ENCODE results near the gene TWF2.

The TWF2 gene

GRCh38 chr3:52257911-52258310, 19.0 kb upstream of the TWF2 start:
- no peak for DNase-seq (ENCODE audit: low spot score)

- no peak for DNase-seq (ENCODE audit: low spot score)
Observed at GRCh38 chr3:52256622-52257021, 17.7 kb upstream of the TWF2 start.

GRCh38 chr3:52256159-52256558, 17.2 kb upstream of the TWF2 start:
- no peak for DNase-seq (ENCODE audit: low spot score)

GRCh38 chr3:52254608-52255007, 15.7 kb upstream of the TWF2 start:
- DNase-seq (ENCODE audit: low spot score) = no peak

- DNase-seq (ENCODE audit: low spot score) = no peak
Observed at GRCh38 chr3:52253314-52254304, 14.7 kb upstream of the TWF2 start.

GRCh38 chr3:52250122-52250521, 11.2 kb upstream of the TWF2 start:
- DNase-seq (ENCODE audit: low spot score) = no peak

- DNase-seq (ENCODE audit: low spot score) = no peak
Observed at GRCh38 chr3:52249683-52250082, 10.7 kb upstream of the TWF2 start.

- DNase-seq (ENCODE audit: low spot score) = no peak
Observed at GRCh38 chr3:52248816-52249547, 10.0 kb upstream of the TWF2 start.

GRCh38 chr3:52248165-52248541, 9.2 kb upstream of the TWF2 start:
- no peak for DNase-seq (ENCODE audit: low spot score)

GRCh38 chr3:52247409-52248164, 8.6 kb upstream of the TWF2 start:
- DNase-seq (ENCODE audit: low spot score) = no peak

GRCh38 chr3:52246728-52247408, 7.9 kb upstream of the TWF2 start:
- no peak for DNase-seq (ENCODE audit: low spot score)

GRCh38 chr3:52246264-52246620, 7.3 kb upstream of the TWF2 start:
- no peak for DNase-seq (ENCODE audit: low spot score)

GRCh38 chr3:52245322-52246263, 6.6 kb upstream of the TWF2 start, which contains the start of gene PPM1M:
Gene PPM1M (plus strand): TSS chr3:52245759. CDS start chr3:52245825, 66 bp downstream.
- DNase-seq (ENCODE audit: low spot score) = peak; percentile 88

- no peak for DNase-seq (ENCODE audit: low spot score)
Observed at GRCh38 chr3:52243791-52244628, 5.1 kb upstream of the TWF2 start.

GRCh38 chr3:52242039-52242438, 3.1 kb upstream of the TWF2 start:
- no peak for DNase-seq (ENCODE audit: low spot score)

GRCh38 chr3:52240886-52241370, 2.0 kb upstream of the TWF2 start:
- no peak for DNase-seq (ENCODE audit: low spot score)

GRCh38 chr3:52240059-52240885, 1.3 kb upstream of the TWF2 start:
- peak; percentile 88 for DNase-seq (ENCODE audit: low spot score)

GRCh38 chr3:52238193-52238760, 681 bp downstream of the TWF2 start:
- DNase-seq (ENCODE audit: low spot score) = no peak
